Measurements from ENCODE around the gene ELF4.
"Not testable (repeated sequence)": the region's sequence is repeated elsewhere in the genome, so short reads cannot be mapped to it uniquely, and the experiment has no call there.

The ELF4 gene

DNA sequence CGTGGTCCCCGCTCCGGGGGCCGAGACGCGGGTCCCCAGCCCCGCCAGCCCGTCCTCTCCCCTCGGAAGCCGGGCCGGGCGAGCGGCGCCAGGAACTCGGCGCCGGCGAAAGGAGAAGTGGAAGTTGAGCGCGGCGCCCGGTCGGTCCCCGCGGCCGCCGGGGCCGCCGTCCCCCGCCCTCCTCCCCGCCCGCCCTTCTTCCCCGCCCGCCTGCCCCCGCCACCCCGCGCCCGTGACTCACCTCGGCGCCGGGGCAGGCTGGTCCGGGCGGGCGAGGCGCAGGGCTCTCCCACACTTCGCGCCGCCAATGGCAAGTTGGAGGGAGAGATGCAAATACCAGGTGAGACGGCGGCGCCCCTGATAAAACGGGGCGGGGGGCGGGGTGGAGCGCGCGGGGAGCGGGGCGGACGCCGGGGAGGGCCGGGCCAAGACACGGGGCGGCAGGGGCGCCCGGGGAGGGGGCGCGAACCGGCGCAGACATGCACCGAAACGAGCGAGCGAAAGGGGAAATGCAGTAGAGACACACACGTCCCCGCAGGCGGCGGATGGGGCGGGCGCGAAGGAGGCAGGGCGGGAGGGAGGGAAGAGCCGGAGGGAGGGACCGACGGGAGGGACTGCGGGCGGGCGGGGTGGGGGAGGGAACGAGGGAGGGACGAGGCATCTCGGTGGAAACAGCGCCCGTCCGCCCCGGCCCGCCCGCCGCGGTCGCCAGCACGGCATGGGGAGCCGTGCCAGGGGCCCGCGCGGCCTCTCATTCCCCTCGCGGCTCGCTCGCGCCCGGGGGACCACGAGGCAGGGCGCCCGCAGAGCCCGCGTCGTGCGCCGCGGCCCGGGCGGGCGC lies at the start of gene ELF4:
Gene ELF4, minus strand, starts transcription at position 119 of the 841 bp plus-strand sequence. CDS start 29,167 bp downstream, outside the sequence.
- DNase-seq, result no peak

DNA sequence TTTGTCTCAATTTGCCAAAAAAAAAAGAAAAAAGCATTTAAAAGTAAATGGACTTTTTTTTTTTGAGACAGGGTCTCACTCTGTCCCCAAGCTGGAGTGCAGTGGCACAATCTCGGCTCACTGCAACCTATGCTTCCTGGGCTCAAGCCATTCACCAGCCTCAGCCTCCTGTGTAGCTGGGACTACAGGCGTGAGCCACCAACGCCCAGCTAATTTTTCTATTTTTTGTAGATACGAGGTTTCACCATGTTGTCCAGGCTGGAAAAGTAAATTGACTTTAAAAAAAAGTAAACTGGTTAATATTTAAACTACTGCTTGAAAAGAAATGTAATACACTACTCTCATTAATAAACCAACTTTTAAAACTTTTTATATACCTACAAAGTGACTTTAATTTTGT lies 49.5 kb upstream of the ELF4 start:
- no peak for DNase-seq

DNA sequence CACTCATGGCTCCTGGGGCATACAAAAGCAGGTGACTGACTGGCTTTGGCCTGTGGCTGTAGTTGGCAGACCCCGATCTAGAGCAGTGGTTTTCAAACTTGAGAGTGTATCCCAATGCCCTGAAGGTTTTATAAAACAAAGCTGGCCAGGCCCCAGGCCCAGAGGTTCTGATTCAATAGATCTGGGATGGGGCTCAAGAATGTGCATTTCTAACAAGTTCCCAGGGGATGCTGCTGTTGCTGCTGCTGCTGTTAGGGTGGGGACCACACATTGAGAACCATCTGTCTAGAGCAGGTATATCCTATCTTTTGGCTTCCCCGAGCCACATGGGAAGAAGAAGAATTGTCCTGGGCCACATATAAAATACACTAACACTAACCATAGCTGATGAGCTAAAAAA lies 48.0 kb upstream of the ELF4 start:
- DNase-seq, result no peak

DNA sequence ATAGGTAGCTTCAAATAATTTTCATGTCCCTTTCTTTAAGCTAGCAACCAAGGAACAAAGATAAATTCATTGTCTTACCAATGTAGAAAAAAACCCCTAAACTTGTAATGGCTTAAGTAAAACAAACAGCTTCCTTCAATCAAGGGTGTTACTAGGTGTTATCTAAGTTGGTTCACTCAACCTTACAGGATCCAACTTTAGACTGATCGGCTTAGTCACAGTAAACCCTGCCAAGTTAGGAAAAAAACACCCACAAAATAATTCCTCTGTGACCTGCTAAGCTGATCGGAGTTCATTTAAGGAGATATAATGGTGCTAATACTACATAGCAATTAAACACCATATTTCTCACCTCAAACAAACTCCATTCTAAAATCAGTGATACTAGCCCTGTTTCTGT lies 45.3 kb upstream of the ELF4 start:
- DNase-seq, result no peak

DNA sequence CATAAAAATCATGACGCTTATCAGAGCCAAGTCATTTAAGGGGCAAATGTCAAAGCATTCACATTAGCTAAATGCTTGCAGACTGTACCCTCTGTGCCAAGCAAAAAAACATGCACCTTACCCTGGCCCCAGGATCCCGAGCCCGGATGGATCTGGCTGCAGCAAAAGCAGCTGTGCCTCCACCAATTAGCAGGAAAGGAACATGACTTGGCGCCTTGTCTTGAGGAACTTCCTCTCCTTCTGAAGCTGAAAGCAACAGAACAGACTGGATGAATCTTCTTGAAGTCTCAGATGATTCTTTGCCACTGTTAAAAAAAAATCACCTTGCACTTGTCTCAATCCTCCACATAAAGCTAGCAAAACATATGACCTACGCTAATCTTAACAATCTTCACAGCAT lies 37.3 kb upstream of the ELF4 start:
- no peak for DNase-seq

DNA sequence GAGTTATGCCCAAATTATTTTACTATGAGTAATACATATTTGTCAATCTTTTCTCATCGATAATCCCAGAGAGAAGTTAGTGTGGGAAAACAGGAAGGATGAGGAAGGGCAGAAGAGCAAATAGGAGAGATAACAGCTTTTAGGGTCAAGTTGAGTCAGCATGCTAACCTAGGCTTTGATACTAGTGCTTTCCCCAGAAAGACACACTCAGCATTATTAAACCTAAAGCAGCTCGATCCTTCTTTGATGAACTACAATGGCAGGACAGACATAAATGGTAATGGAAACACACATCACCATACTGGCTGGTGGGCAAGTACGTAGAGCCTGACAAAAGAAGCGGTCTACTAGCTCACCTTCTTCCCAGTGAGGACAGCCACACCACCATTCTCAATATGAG lies 34.8 kb upstream of the ELF4 start:
- DNase-seq, result no peak

DNA sequence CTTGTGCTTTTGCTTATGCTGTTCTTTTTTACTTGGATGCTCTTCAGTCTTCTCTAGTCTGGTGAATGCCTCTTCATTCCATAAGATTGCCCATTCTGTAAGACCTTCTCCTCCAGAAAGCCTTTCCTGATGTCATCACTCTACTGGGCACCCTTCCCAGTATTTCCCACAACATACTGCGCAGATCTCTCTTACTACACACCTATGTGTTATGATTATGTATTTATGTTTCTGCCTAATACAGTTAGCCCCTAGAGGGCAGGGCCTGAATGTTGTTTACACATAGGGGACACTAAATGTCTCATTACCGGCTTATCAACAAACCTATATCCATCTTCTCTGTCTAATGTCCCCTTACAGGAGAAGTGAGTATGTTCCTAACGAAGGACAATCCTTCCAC lies 34.2 kb upstream of the ELF4 start:
- DNase-seq, result no peak

DNA sequence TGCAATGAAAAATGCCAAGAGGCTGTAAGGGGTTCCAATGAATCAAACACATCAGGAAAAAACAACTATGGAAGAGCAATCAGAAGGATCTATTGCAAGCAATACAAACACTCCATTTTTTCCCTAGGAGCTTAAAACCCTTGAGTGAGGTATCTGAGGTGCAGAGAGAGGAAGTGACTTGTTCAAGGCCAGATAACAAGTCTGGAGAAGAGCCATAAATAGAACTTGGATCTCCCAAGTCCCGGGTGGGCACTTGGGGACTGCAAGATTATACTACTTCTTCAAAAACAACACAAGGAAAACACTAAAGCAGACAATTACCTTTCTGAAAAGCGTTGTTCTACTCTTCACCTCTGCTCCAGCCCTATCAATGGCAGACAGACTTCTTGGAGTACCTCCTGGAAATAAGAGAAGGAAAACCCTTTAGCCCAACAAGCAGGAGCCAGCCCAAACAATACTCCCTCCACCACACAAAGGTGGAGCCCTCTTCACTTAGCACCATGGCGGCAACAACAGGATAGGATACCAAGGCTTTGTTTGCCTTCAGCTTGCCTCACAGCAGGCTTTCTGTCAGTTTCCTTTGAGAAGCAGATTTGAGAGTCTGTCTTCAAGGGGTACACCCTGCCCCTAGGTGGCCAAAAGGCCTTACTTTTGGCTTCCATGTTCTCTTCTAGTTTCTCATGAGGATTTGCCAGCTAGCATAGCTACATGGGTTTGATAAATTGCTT lies 29.3 kb upstream of the ELF4 start:
- no peak for DNase-seq

DNA sequence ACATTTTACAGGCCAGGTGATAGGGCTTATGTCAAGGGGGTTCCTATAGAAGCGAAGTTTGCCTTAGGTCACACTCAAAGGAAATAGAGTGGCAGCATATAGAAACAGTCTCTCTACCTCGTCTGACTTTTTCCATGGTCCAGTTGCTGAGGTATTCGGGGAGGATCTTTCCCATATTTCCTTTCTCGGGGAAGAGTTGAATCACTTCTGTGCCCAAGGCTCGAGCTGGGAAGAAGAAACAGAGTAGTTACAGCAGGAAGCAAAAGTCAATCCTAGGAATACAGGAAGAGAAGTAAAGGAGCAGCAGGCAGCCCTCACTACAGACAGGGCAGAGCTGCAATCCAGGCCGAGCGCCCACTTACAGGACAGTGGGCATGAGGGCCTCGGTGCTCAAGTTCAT lies 26.7 kb upstream of the ELF4 start:
- DNase-seq, result no peak

DNA sequence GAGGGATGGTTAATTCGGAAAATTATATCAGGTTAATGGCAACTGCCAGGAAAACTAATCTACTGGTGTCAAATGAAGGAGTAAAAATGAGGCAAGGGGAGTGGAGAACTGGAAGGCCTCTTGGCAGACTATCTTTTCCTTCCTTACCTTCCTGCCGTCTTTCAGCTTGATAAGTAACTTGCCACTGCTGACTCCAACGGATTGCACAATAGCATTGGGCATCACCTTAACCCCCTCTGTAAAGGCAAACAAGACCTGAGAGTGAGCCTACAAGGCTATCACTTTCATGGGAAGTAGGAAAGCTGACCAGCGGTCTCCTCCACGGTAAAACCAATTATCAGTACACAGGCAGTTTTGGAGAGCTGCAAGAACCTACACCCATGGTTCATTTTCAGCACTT lies 26.2 kb upstream of the ELF4 start:
- DNase-seq, result no peak

DNA sequence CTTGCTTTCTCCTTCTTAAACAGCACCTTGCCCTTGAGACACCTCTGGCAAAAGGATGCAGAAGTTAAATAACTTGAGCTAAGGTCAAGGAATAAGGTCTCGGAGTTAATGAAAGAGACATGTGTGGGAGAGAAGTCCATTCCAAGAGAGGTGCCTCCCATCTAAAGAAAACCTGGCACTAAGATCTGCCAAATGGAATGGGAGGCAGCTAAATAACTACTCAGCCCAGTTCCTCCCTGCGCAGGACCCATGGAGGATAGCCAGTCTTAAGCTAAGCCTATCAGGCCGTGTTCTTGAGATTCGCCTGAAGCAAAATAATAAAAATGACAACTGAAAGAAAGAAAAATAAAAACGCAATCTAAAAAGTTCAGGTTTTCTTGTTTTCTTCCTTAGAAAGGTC lies 20.7 kb upstream of the ELF4 start:
- DNase-seq, result no peak

DNA sequence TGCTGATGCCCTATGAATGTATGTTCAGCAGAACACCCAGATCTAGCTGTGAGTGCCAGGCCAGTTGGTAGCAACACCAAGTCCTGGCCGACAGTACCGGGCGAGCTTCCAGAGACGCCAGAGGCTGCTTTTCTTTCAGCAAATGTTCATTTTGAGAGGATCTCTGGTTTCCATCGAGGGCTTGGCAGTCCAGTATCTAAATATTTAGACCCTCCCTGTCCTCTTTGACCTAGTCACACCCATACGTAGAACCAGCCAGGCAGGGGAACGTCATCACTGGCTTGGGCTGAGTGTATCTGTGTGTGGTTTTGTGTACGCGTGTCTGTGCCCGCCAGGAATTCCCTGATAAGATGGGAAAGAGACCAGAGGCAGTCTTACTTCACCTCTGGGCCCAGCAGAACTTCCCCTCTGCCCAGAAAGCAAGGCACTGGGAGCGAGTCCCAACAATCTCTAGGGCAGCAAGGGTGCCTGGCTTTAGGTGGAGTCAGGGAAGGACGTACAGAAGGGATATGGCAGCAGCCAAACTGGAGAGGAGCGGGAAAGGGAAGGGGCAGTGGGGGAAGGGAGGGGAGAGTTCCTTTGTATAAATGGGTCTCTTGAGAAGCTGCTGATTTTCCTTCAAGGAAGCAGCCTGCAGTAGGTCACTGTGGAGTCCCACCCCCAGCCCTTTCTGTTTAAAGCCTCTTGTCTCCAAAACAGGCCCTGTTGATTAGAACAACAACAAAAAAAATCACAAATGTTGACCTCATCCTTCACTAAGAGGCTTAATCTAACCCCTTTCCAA lies 15.0 kb upstream of the ELF4 start:
- no peak for DNase-seq

DNA sequence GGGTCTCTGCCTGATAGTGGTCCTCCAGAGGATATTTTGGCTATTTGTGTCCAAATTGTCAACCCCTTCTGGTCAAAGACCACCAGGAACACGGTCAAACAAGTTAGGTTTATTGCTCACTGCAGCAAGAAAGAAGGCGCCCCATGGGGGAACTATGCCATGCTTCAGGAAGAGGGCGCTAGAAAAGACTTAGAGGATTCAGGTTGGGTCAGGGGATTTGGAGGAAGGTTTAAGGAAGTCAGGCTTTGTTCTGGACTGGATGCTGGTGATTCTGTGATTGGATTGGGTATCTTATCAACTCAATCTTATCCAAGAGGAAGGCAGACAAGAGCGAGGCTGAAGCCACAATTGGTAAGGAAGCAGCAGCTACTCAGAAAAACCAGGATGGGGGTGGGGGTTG lies 14.3 kb upstream of the ELF4 start:
- no peak for DNase-seq

DNA sequence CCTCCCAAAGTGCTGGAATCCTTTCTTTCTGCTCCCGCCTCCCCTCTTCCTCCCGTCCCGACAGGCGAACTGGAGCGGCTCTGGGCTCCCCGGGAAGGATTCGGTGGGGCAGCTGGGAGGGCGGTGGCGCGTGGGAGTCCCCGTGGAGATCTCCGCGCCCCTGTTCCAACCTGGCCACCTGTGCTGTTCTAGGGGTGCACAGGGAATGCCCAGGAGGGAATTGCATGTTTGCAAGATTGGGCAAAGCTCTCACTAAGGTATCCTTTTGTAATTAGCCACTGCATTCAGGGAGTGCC lies 11.2 kb upstream of the ELF4 start:
- no peak for DNase-seq

DNA sequence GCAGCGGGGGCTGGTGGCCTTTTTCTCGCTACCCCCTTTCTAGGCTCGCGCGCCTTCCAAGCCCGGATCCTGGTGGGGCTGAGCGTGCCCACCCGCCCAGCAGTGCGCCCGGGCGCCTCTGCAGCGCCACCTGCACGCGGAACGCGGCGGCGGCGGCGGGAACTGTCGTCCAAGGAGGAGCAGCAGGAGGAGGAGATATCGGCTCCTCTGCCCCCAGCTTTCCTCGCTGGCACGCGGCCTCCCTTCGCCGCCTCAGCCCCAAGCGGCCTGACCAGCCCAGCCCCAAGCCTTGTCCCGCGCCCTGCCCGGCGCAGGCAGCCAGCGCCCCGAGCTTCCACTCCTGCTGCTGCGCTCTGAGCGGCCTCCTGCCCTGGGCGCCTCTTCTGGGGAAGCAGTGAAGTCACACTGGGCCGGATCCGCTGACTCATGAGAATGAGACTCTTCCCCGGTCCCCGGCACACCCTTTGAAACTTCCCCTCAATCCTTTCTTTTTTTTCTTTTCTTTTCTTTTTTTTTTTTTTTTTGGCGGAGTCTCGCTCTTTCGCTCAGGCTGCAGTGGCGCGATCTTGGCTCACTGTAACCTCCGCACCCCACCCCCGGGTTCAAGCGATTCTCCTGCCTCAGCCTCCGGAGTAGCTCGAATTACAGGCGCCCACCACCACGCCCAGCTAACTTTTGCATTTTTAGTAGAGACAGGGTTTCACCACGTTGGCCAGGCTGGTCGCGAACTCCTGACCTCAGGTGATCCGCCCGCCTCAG lies 10.6 kb upstream of the ELF4 start:
- DNase-seq, result no peak

DNA sequence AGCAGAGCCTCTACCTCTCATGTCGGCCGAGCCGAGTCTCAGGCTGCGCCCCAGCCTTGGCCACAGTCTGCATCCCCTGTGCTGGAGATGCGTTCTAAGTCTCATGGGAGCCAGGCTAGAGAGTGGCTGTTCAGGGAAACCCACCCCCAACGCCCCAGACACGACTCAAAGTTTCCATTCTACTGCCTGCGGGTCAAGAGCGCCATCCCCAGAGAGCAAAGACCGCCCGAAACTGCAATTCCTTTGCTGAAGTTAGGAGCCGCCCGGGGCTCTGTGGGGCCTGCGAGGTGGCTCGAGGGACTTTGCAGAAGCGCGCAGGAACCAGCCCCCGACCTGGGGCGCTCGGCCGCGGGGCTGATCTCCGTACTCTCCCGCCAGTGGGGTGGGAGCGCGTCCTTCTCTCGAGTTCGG lies 10.0 kb upstream of the ELF4 start:
- no peak for DNase-seq

DNA sequence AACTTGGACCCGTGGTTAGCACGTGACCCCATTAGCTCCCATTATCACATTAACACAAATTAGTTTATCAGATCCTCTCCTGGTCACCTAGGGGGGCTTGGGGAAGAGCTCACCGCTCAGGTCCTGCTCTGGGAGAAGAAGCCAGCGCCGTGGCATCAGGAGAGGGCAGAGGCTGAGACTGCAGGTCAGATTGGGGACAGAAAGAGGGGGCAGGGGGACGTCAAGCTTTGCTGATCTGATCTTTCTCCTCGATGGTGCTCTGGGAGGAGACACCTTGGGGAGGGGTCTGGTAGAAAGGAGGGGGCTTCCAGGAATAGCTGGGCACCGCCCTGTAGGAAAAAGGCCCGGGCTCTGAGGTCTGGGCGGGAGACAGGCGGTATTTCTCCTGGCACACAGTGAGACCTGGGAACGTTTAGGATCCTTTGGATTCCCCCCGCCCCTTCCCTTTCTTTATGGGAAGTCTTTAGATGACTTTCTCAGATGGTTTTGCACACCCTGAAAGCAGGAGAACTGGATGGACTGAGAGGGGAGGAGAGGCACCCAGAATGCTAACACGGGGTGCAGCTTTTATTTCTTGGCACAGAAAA lies 9.1 kb upstream of the ELF4 start:
- DNase-seq, result no peak

DNA sequence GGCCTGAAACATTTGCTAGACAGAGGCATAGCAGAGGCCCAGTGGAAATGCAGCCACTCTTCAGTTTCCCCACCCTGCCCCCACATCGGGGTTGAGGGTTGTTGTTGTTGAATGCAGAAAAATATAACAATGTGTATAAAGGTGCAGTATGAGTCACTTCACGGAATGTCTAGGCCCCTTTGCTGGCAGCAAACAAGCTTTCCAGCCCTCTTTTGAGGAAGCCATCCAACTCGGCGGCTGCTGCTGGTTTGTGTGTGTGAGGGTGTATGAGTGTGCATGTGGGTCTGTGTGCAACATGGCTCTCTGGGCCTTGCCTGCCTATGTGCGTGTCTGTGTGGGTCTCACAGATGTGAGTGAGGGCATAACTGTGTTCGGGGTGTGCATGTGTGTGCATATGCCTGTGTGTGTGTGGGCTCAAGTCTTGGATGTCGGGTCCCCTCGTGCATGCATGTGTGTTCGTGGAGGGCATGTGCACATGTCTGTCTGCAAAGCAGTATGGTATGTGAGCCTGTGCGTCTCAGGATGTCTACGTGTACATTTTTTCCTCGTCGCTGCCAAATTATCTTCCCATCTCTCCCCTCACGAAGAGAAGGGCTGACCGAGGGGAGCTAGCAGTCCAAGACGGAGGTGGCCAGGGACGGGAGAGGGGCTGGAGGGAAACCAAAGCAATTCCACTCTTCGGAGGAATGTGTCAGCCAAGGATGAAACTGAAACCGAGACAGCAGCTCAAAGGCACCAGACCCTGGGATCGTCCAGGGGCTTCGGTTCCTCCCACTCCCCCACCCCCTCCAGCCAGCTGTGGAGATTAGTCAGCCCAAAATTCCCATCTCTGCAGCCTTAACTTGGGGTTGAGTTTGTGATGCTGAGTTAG lies 8.4 kb upstream of the ELF4 start:
- no peak for DNase-seq

DNA sequence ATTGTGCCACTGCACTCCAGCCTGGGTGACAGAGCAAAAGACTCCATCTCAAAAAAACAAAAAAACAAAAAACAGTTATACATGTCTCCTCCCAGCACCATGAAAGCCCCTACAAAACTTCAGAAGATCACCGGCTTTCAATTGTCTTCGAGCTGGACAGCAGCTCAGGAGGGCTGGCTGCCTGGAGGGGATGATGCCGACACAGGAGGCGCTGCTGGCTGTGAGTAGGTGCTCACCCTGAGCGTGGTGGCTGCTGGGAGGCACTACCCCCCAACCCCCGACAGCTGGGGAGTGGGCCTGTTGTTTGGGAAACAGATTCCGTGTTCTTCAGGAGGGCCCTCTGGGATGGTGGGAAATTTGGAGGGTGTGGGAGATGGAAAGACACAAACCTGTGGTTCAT lies 6.9 kb upstream of the ELF4 start:
- DNase-seq, result no peak

DNA sequence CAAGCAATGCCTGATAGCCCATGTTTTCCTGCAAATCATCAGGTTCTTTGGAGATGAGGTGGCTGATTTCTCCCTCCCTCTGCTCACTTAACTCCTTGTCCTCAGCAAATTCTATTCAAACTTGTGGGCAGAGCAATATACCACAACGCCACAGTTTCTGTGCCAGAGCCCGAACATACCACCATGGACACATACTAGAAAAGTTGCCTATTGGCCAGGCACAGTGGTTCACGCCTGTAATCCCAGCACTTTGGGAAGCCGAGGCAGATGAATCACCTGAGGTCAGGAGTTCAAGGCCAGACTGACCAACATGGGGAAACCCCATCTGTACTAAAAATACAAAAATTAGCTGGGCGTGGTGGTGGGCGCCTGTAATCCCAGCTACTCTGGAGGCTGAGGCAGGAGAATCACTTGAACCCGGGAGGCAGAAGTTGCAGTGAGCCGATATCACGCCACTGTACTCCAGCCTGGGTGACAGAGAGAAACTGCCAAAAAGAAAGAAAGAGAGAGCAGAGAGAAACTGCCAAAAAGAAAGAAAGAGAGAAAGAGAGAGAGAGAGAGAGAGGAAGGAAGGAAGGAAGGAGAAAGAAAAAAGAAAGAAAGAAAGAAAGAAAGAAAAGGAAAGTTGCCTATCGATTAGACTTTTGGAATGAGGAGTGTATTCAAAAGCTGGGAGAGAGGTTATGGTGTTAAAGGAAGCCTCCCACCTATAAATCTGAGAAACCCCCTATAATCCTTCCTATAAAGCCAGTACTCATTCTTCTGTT lies 5.0 kb upstream of the ELF4 start:
- DNase-seq, result not testable (repeated sequence)

DNA sequence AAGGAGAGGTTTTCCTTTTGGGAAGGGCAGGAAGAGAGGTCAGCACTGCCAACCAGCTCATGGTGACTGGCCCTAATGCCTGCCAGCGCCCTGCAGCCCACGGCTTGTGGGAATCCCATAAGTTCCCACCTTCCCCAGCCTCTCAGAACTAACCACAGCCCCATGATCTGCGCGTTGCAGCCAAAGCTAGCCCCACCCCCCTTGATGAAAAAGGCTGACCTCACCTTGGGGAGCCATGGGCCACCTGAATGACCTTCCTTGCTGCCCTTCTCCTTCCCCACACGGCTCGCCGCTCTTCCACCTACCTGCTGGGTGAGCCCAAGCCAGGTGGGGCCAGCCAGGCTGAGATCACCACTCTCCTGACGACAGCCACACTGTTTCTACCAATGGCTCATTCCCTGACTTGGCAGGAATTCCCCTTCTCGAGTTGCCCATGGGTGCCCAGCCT lies 3.9 kb upstream of the ELF4 start:
- DNase-seq, result no peak

Data from 8988T (cell line).